Measurements from ENCODE around the gene NADK2.

Gene NADK2

GRCh38 chr5:36246036-36246800 is 4.5 kb upstream of the NADK2 start:
- no peak for DNase-seq (ENCODE audit: low read depth)

GRCh38 chr5:36244076-36244475 is 2.4 kb upstream of the NADK2 start:
- no peak for DNase-seq (ENCODE audit: low read depth)

GRCh38 chr5:36243653-36244052 is 1.9 kb upstream of the NADK2 start:
- no peak for DNase-seq (ENCODE audit: low read depth)

GRCh38 chr5:36242534-36243485 is 1.1 kb upstream of the NADK2 start:
- DNase-seq (ENCODE audit: low read depth): no peak

- DNase-seq (ENCODE audit: low read depth): no peak
Observed at GRCh38 chr5:36240779-36241630, 720 bp downstream of the NADK2 start.

GRCh38 chr5:36239370-36240293 is 2.1 kb downstream of the NADK2 start:
- no peak for DNase-seq (ENCODE audit: low read depth)

- no peak for DNase-seq (ENCODE audit: low read depth)
Observed at GRCh38 chr5:36238502-36239295, 3.0 kb downstream of the NADK2 start.

- no peak for DNase-seq (ENCODE audit: low read depth)
Observed at GRCh38 chr5:36237751-36238150, 4.0 kb downstream of the NADK2 start.

GRCh38 chr5:36236801-36237200 is 4.9 kb downstream of the NADK2 start:
- no peak for DNase-seq (ENCODE audit: low read depth)

GRCh38 chr5:36232533-36232932 is 9.2 kb downstream of the NADK2 start:
- no peak for DNase-seq (ENCODE audit: low read depth)

GRCh38 chr5:36230151-36230790 is 11.5 kb downstream of the NADK2 start:
- no peak for DNase-seq (ENCODE audit: low read depth)

- DNase-seq (ENCODE audit: low read depth): no peak
Observed at GRCh38 chr5:36228505-36228904, 13.2 kb downstream of the NADK2 start.

- DNase-seq (ENCODE audit: low read depth): no peak
Observed at GRCh38 chr5:36227046-36227445, 14.7 kb downstream of the NADK2 start.

GRCh38 chr5:36222620-36223019 is 19.1 kb downstream of the NADK2 start:
- no peak for DNase-seq (ENCODE audit: low read depth)

- no peak for DNase-seq (ENCODE audit: low read depth)
Observed at GRCh38 chr5:36217988-36218387, 23.7 kb downstream of the NADK2 start.

GRCh38 chr5:36217567-36217966 is 24.2 kb downstream of the NADK2 start:
- no peak for DNase-seq (ENCODE audit: low read depth)

- no peak for DNase-seq (ENCODE audit: low read depth)
Observed at GRCh38 chr5:36215910-36216309, 25.8 kb downstream of the NADK2 start.

- no peak for DNase-seq (ENCODE audit: low read depth)
Observed at GRCh38 chr5:36214436-36214835, 27.3 kb downstream of the NADK2 start.

GRCh38 chr5:36209664-36210063 is 32.1 kb downstream of the NADK2 start:
- peak; percentile 29 for DNase-seq (ENCODE audit: low read depth)

- DNase-seq (ENCODE audit: low read depth): no peak
Observed at GRCh38 chr5:36208786-36209185, 32.9 kb downstream of the NADK2 start.

Data from HS-5 (cell line).